22Rv1 (cell line): ENCODE data around the gene TRIP12.
"Not testable (repeated sequence)": the region's sequence is repeated elsewhere in the genome, so short reads cannot be mapped to it uniquely, and the experiment has no call there.

ENCODE experiments used
- H3K27ac ChIP-seq: fragments of 450-650 bp; 2 replicates; pipeline ENCODE4 v1.5.1; 2017
- ZFX ChIP-seq: fragments of 450-650 bp; IDR thresholded peaks from 2 replicates; pipeline ENCODE4 v1.6.1; 2017; ENCODE audit warnings: antibody characterized with exemption, borderline replicate concordance
- TF ChIP-seq, protein P1 (sequence below): fragments of 450-650 bp; IDR thresholded peaks from 2 replicates; pipeline ENCODE4 v1.5.1; 2017; ENCODE audit warnings: mild to moderate bottlenecking

TRIP12 gene

GRCh38 chr2:229921892-229922448 is at the start of gene TRIP12:
TRIP12 (minus strand) TSS chr2:229922009; CDS start chr2:229880079, 41,930 bp downstream.
- H3K27ac ChIP-seq = peak within 1 kb of the TSS; percentile 93
- no peak for TF ChIP-seq ZFX
- TF ChIP-seq, protein P1, sequence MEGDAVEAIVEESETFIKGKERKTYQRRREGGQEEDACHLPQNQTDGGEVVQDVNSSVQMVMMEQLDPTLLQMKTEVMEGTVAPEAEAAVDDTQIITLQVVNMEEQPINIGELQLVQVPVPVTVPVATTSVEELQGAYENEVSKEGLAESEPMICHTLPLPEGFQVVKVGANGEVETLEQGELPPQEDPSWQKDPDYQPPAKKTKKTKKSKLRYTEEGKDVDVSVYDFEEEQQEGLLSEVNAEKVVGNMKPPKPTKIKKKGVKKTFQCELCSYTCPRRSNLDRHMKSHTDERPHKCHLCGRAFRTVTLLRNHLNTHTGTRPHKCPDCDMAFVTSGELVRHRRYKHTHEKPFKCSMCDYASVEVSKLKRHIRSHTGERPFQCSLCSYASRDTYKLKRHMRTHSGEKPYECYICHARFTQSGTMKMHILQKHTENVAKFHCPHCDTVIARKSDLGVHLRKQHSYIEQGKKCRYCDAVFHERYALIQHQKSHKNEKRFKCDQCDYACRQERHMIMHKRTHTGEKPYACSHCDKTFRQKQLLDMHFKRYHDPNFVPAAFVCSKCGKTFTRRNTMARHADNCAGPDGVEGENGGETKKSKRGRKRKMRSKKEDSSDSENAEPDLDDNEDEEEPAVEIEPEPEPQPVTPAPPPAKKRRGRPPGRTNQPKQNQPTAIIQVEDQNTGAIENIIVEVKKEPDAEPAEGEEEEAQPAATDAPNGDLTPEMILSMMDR = no peak

GRCh38 chr2:229971298-229971790 is 49.5 kb upstream of the TRIP12 start:
- H3K27ac ChIP-seq = peak overlapping the region; percentile 25
- no peak for TF ChIP-seq ZFX
- TF ChIP-seq, protein P1 = no peak

DNA sequence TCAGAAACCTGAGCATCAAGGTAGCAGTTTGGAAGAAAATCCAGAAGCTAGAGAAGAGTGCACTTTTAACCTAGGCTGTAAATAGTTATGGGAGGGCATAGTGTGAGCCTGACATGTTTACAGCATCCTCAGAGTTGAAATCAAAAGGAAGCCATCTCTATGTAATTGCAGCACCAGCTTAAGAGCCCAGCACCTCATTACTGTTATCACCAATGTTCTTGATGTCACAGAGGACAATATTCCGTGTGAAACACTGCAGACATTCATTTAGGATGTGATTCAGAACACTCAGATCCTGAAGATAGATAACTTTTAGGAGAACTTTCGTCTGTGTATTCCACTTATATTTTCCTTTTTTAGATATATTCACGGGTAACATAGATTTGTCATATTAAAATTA is 48.6 kb upstream of the TRIP12 start:
- H3K27ac ChIP-seq = no peak overlapping the region
- no peak for TF ChIP-seq ZFX
- TF ChIP-seq, protein P1 = no peak

DNA sequence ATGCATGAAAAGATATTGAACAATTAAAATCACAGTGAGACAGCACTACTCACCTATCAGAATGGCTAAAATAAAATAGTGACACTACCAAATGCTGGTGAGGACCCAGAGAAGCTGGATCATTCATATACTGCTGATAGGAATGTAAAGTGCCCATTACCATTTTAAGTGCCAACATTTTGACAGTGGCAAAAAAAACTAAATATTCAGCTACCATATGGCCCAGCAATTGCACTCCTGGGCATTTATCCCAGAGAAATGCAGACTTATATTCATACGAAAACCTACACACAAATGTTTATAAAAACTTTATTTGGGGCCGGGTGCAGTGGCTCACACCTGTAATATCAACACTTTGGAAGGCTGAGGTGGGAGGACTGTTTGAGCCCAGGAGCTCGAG is 48.1 kb upstream of the TRIP12 start:
- H3K27ac ChIP-seq = no peak overlapping the region
- TF ChIP-seq, protein P1 = no peak
- TF ChIP-seq ZFX = no peak

DNA sequence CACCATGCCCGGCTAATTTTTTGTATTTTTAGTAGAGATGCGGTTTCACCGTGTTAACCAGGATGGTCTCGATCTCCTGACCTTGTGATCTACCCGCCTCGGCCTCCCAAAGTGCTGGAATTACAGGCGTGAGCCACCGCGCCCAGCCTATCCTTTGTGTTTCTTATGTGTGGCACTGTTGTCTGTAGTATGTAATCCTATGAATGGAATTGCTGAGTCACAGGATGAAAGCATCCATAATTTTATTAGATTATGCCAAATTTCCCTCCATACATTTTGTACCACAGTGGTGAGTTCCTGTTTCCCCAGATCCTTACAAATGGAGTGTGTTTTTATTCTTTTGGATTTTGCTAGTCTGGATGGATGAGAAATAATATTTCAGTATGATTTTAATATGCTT is 41.8 kb upstream of the TRIP12 start:
- H3K27ac ChIP-seq = not testable (repeated sequence)

- no peak overlapping the region for H3K27ac ChIP-seq
- TF ChIP-seq, protein P1 = no peak
- no peak for TF ChIP-seq ZFX
Measured at GRCh38 chr2:229956491-229956890, 34.7 kb upstream of the TRIP12 start.

GRCh38 chr2:229955663-229956062 is 33.9 kb upstream of the TRIP12 start:
- H3K27ac ChIP-seq = no peak overlapping the region
- TF ChIP-seq ZFX = no peak
- TF ChIP-seq, protein P1 = no peak
